DOHH2 (cell line): Measurements from ENCODE around the gene KCTD1.

ENCODE experiments used
- H3F3A ChIP-seq: fragments of 200-600 bp; sonication (generic), shearing (Covaris generic); 2 replicates; pipeline ENCODE4 v1.6.0; 2016; ENCODE audit warnings: antibody characterized with exemption, mild to moderate bottlenecking; ENCODE audit not compliant: control insufficient read depth, insufficient read depth
- H3K27ac ChIP-seq: fragments of 200-600 bp; sonication (generic); 2 replicates; pipeline ENCODE4 v1.5.1; 2014; ENCODE audit warnings: low read depth, mild to moderate bottlenecking, low read length, moderate library complexity
- H3K27me3 ChIP-seq: fragments of 200-600 bp; sonication (generic); 2 replicates; pipeline ENCODE4 v1.6.1; 2014; ENCODE audit warnings: mild to moderate bottlenecking, low read length, mixed read lengths; ENCODE audit not compliant: control insufficient read depth
- H3K36me3 ChIP-seq: fragments of 200-600 bp; sonication (generic); 2 replicates; pipeline ENCODE4 v1.6.1; 2014; ENCODE audit warnings: mild to moderate bottlenecking, low read length, moderate library complexity, mixed read lengths; ENCODE audit not compliant: control insufficient read depth
- H3K4me1 ChIP-seq: fragments of 200-600 bp; sonication (generic); 2 replicates; pipeline ENCODE4 v1.6.1; 2014; ENCODE audit warnings: mild to moderate bottlenecking, low read length, mixed read lengths; ENCODE audit not compliant: control insufficient read depth
- H3K4me2 ChIP-seq: fragments of 200-600 bp; sonication (generic); 2 replicates; pipeline ENCODE4 v1.6.0; 2014; ENCODE audit warnings: mild to moderate bottlenecking, low read length, moderate library complexity
- H3K4me3 ChIP-seq: fragments of 200-600 bp; sonication (generic); 2 replicates; pipeline ENCODE4 v1.5.1; 2014; ENCODE audit warnings: mild to moderate bottlenecking, low read length, mixed read lengths
- H3K79me2 ChIP-seq: fragments of 200-600 bp; sonication (generic); 2 replicates; pipeline ENCODE4 v1.6.1; 2014; ENCODE audit warnings: mild to moderate bottlenecking, low read length, mixed read lengths; ENCODE audit not compliant: control insufficient read depth
- H3K9me2 ChIP-seq: fragments of 200-600 bp; sonication (generic); replicated peaks from 2 replicates; pipeline ENCODE4 v1.6.1; 2014; ENCODE audit warnings: mild to moderate bottlenecking, low read length, mixed read lengths; ENCODE audit not compliant: control insufficient read depth
- H3K9me3 ChIP-seq: fragments of 200-600 bp; sonication (generic); 2 replicates; pipeline ENCODE4 v1.6.1; 2014; ENCODE audit warnings: antibody characterized with exemption, low read length, mixed read lengths; ENCODE audit not compliant: control insufficient read depth, insufficient read depth
- H4K20me1 ChIP-seq: fragments of 200-600 bp; sonication (generic); 2 replicates; pipeline ENCODE4 v1.6.0; 2014; ENCODE audit warnings: low read depth, mild to moderate bottlenecking, antibody characterized with exemption, low read length, moderate library complexity; ENCODE audit not compliant: control insufficient read depth, insufficient read depth
- CTCF ChIP-seq: fragments of 200-600 bp; sonication (generic); IDR thresholded peaks from one replicate; pipeline ENCODE4 v1.5.1; 2014; ENCODE audit warnings: antibody characterized with exemption, mild to moderate bottlenecking, low read depth, low read length; ENCODE audit not compliant: poor library complexity, severe bottlenecking
- EZH2phosphoT487 ChIP-seq: fragments of 200-600 bp; sonication (generic); IDR thresholded peaks from 2 replicates; pipeline ENCODE4 v1.6.1; 2017; ENCODE audit warnings: borderline replicate concordance, mild to moderate bottlenecking, antibody characterized with exemption, low read length, moderate library complexity, mixed read lengths

Gene KCTD1

GRCh38 chr18:26482569-26482968, 65.8 kb downstream of the KCTD1 start:
- Histone ChIP-seq H3K27me3 (no peaks in the 10 kb centered on the region), H3K79me2 (no peaks in the 10 kb centered on the region), H3K4me2 (no peak overlapping the region), H3K36me3 (no peaks in the 10 kb centered on the region), H3K4me3 (no peak overlapping the region), H3F3A (no peaks in the 10 kb centered on the region), H3K27ac (no peak overlapping the region), H4K20me1 (no peaks in the 10 kb centered on the region), H3K9me2 (no peaks in the 10 kb centered on the region), H3K9me3 (no peaks in the 10 kb centered on the region), H3K4me1 (no peaks in the 10 kb centered on the region)
- TF ChIP-seq EZH2phosphoT487 (no peak), CTCF (no peak)

- TF ChIP-seq CTCF, result no peak
- no peak for TF ChIP-seq EZH2phosphoT487
- no peaks in the 10 kb centered on the region for H3K4me1 ChIP-seq
- H3K27ac ChIP-seq, result no peak overlapping the region
- H3K4me2 ChIP-seq, result no peak overlapping the region
- H3K27me3 ChIP-seq, result no peaks in the 10 kb centered on the region
- H3K79me2 ChIP-seq, result no peaks in the 10 kb centered on the region
- H3K9me2 ChIP-seq, result no peaks in the 10 kb centered on the region
- no peaks in the 10 kb centered on the region for H4K20me1 ChIP-seq
- H3F3A ChIP-seq, result no peaks in the 10 kb centered on the region
- no peak overlapping the region for H3K4me3 ChIP-seq
- no peaks in the 10 kb centered on the region for H3K9me3 ChIP-seq
- no peaks in the 10 kb centered on the region for H3K36me3 ChIP-seq
Measured at GRCh38 chr18:26480897-26481795, 67.2 kb downstream of the KCTD1 start.

- no peaks in the 10 kb centered on the region for H3K36me3 ChIP-seq
- H3K9me2 ChIP-seq, result no peaks in the 10 kb centered on the region
- no peaks in the 10 kb centered on the region for H4K20me1 ChIP-seq
- H3K79me2 ChIP-seq, result no peaks in the 10 kb centered on the region
- no peaks in the 10 kb centered on the region for H3K4me1 ChIP-seq
- no peaks in the 10 kb centered on the region for H3F3A ChIP-seq
- H3K4me2 ChIP-seq, result no peak overlapping the region
- no peak overlapping the region for H3K27ac ChIP-seq
- no peak overlapping the region for H3K4me3 ChIP-seq
- no peaks in the 10 kb centered on the region for H3K27me3 ChIP-seq
- TF ChIP-seq EZH2phosphoT487 (no peak), CTCF (no peak)
- no peaks in the 10 kb centered on the region for H3K9me3 ChIP-seq
Measured at GRCh38 chr18:26479681-26480079, 68.7 kb downstream of the KCTD1 start.
